Gastroesophageal sphincter (tissue), 3 donors: ENCODE measurements around the gene FGFR1OP2.

Source experiments
- CTCF ChIP-seq, 4 experiments: fragments of 200-600 bp in 2 of 4; fragments of 450-650 bp in 2 of 4; sonication (generic) in 1 of 4; IDR thresholded peaks; one replicate each; pipeline ENCODE4 v1.5.1; 2017 to 2019; ENCODE audit warnings: antibody characterized with exemption in 4 of 4, mild to moderate bottlenecking in 2 of 4, moderate library complexity in 2 of 4
- EP300 ChIP-seq: sonication (generic); formaldehyde crosslinking; IDR thresholded peaks from one replicate; pipeline ENCODE4 v1.6.1; 2017; ENCODE audit warnings: antibody characterized with exemption, mild to moderate bottlenecking
- POLR2A ChIP-seq, 2 donors: fragments of 450-650 bp; IDR thresholded peaks; one replicate each; pipeline ENCODE4 v1.6.1; 2017; ENCODE audit warnings: antibody characterized with exemption in 2 of 2, mild to moderate bottlenecking in 2 of 2, moderate library complexity in 1 of 2
- POLR2AphosphoS5 ChIP-seq: sonication (generic); formaldehyde crosslinking; IDR thresholded peaks from one replicate; pipeline ENCODE4 v1.6.1; 2017; ENCODE audit warnings: antibody characterized with exemption

- TF ChIP-seq POLR2AphosphoS5 (no peak), CTCF (IDR thresholded peaks at IDR 0.05) (no peak), POLR2A (IDR thresholded peaks at IDR 0.05) (no peak), EP300 (no peak)
Measured at GRCh38 chr12:26919216-26919555, 19.1 kb upstream of the FGFR1OP2 start.
